K562 (cell line): ENCODE results near the gene STX3. TPM values are rescaled to one million over a fixed set of nuclear protein-coding genes. Genes with fewer than 3 reads are reported as not detected.

Experiments used
- ADNP ChIP-seq: fragments of 200-800 bp; sonication (Bioruptor generic); IDR thresholded peaks from 2 replicates; pipeline ENCODE4 v1.6.1; 2016; ENCODE audit warnings: missing genetic modification characterization, missing compliant biosample characterization
- BCL6 ChIP-seq: fragments of 250-450 bp; sonication (Bioruptor Pico); IDR thresholded peaks from 2 replicates; pipeline ENCODE4 v1.4.0; 2020
- BHLHE40 ChIP-seq: IDR thresholded peaks from 2 replicates; pipeline ENCODE4 v1.6.1; 2011; ENCODE audit warnings: low read length, improper control_type of control experiment
- CAMTA2 ChIP-seq: fragments of 250-450 bp; sonication (Bioruptor Pico); conservative IDR thresholded peaks from 2 replicates; pipeline ENCODE4 v1.5.1; 2022
- CBX2 ChIP-seq: fragments of 200-600 bp; sonication (generic); IDR thresholded peaks from one replicate; pipeline ENCODE4 v1.6.1; 2012; ENCODE audit warnings: mild to moderate bottlenecking, low read length, inconsistent platforms; ENCODE audit not compliant: insufficient read depth, poor library complexity, severe bottlenecking
- CREM ChIP-seq: IDR thresholded peaks from 2 replicates; pipeline ENCODE4 v1.6.1; 2014; ENCODE audit warnings: antibody characterized with exemption, low read depth
- DDX20 ChIP-seq: fragments of 450-650 bp; IDR thresholded peaks from 2 replicates; pipeline ENCODE4 v1.6.1; 2016; ENCODE audit warnings: missing genetic modification characterization, low read depth, mild to moderate bottlenecking, missing compliant biosample characterization, moderate library complexity
- FOXM1 ChIP-seq, 2 experiments: fragments of 450-650 bp in 1 of 2; sonication (generic) in 1 of 2; formaldehyde crosslinking in 1 of 2; IDR thresholded peaks; 2 replicates each; pipeline versions ENCODE4 v1.6.1 to v1.9.0; 2017 to 2022; ENCODE audit warnings: low read depth in 2 of 2, mild to moderate bottlenecking in 2 of 2, missing genetic modification reagents in 1 of 2, moderate library complexity in 1 of 2
- NR2C2 ChIP-seq, 2 experiments: fragments of 200-800 bp in 1 of 2; sonication (Bioruptor generic) in 1 of 2; sonication (generic) in 1 of 2; formaldehyde crosslinking in 1 of 2; IDR thresholded peaks; 2 replicates each; pipeline versions ENCODE4 v1.6.1 to v1.8.0; 2016 to 2022; ENCODE audit warnings: mild to moderate bottlenecking in 1 of 2, missing compliant biosample characterization in 1 of 2, missing genetic modification characterization in 1 of 2, missing genetic modification reagents in 1 of 2
- SMARCC2 ChIP-seq: fragments of 450-650 bp; IDR thresholded peaks from 2 replicates; pipeline ENCODE4 v1.6.1; 2017; ENCODE audit warnings: antibody characterized with exemption, moderate library complexity, mild to moderate bottlenecking, low read depth
- VEZF1 ChIP-seq: fragments of 200-800 bp; sonication (Bioruptor generic); IDR thresholded peaks from 2 replicates; pipeline ENCODE4 v1.6.1; 2017; ENCODE audit warnings: missing genetic modification characterization, missing compliant biosample characterization
- ZNF184 ChIP-seq: sonication (generic); formaldehyde crosslinking; IDR thresholded peaks from 2 replicates; pipeline ENCODE4 v1.5.0; 2020; ENCODE audit warnings: missing genetic modification reagents
- ZNF253 ChIP-seq: fragments of 250-450 bp; sonication (Bioruptor Pico); conservative IDR thresholded peaks from 2 replicates; pipeline ENCODE4 v1.6.1; 2021; ENCODE audit warnings: mild to moderate bottlenecking
- ZZZ3 ChIP-seq: fragments of 450-650 bp; IDR thresholded peaks from 2 replicates; pipeline ENCODE4 v1.6.1; 2016; ENCODE audit warnings: antibody characterized with exemption, mild to moderate bottlenecking, moderate library complexity
- polyA plus RNA-seq, 8 experiments: library from polyadenylated mRNA; depleted of rRNA in 4 of 8; stranded (reverse) in 5 of 8; unstranded in 3 of 8; fragments of >200 nt; fragmentation: Nextera tagmentation in 2 of 8; fragmentation: Illumina TruSeq in 1 of 8; extraction: Ambion mirVana in 2 of 8; extraction: Trizol in 1 of 8; gene quantifications; 2 replicates each; pipeline versions ENCODE4 v1.2.1 to v1.2.3, GENCODE V29; 2011 to 2014; ENCODE audit warnings: inconsistent platforms in 1 of 8, missing spikeins in 1 of 8
- total RNA-seq, 7 experiments: library from RNA; depleted of rRNA in 6 of 7; stranded (reverse); fragments of >200 nt in 6 of 7; fragmentation: Illumina TruSeq in 2 of 7; extraction: Trizol in 2 of 7; gene quantifications; 2 replicates each; pipeline versions ENCODE4 v1.2.1 to v1.2.3, GENCODE V29; 2011 to 2021; ENCODE audit warnings: low replicate concordance in 1 of 7
- TF ChIP-seq, protein P1 (sequence below): fragments of 450-650 bp; formaldehyde crosslinking; IDR thresholded peaks from 2 replicates; pipeline ENCODE4 v1.4.0; 2020; ENCODE audit warnings: mild to moderate bottlenecking, mixed read lengths
- TF ChIP-seq, protein P2 (sequence below): fragments of 450-650 bp; IDR thresholded peaks from 2 replicates; pipeline ENCODE4 v1.6.1; 2018; ENCODE audit not compliant: partially characterized antibody
- TF ChIP-seq, protein P3 (sequence below), 3 experiments: IDR thresholded peaks in 2 of 3; conservative IDR thresholded peaks in 1 of 3; 2 replicates each; pipeline ENCODE4 v1.5.1; 2011 to 2012; ENCODE audit warnings: low read length in 3 of 3, mild to moderate bottlenecking in 3 of 3, control low read depth in 2 of 3, improper control_type of control experiment in 1 of 3, inconsistent platforms in 1 of 3, low read depth in 1 of 3, mixed read lengths in 1 of 3, moderate library complexity in 1 of 3; ENCODE audit not compliant: insufficient read depth in 2 of 3

The STX3 gene
- total and polyA plus RNA-seq, 9 of the 15 experiments (the other 6 are each of a cell fraction or from before 2014, with no cell fraction given): 12.0 to 91.6 (median 48.7) TPM

- TF ChIP-seq, protein P1, sequence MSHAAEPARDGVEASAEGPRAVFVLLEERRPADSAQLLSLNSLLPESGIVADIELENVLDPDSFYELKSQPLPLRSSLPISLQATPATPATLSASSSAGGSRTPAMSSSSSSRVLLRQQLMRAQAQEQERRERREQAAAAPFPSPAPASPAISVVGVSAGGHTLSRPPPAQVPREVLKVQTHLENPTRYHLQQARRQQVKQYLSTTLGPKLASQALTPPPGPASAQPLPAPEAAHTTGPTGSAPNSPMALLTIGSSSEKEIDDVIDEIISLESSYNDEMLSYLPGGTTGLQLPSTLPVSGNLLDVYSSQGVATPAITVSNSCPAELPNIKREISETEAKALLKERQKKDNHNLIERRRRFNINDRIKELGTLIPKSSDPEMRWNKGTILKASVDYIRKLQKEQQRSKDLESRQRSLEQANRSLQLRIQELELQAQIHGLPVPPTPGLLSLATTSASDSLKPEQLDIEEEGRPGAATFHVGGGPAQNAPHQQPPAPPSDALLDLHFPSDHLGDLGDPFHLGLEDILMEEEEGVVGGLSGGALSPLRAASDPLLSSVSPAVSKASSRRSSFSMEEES (CRISPR knock-in tag): no peak
- TF ChIP-seq, protein P2, sequence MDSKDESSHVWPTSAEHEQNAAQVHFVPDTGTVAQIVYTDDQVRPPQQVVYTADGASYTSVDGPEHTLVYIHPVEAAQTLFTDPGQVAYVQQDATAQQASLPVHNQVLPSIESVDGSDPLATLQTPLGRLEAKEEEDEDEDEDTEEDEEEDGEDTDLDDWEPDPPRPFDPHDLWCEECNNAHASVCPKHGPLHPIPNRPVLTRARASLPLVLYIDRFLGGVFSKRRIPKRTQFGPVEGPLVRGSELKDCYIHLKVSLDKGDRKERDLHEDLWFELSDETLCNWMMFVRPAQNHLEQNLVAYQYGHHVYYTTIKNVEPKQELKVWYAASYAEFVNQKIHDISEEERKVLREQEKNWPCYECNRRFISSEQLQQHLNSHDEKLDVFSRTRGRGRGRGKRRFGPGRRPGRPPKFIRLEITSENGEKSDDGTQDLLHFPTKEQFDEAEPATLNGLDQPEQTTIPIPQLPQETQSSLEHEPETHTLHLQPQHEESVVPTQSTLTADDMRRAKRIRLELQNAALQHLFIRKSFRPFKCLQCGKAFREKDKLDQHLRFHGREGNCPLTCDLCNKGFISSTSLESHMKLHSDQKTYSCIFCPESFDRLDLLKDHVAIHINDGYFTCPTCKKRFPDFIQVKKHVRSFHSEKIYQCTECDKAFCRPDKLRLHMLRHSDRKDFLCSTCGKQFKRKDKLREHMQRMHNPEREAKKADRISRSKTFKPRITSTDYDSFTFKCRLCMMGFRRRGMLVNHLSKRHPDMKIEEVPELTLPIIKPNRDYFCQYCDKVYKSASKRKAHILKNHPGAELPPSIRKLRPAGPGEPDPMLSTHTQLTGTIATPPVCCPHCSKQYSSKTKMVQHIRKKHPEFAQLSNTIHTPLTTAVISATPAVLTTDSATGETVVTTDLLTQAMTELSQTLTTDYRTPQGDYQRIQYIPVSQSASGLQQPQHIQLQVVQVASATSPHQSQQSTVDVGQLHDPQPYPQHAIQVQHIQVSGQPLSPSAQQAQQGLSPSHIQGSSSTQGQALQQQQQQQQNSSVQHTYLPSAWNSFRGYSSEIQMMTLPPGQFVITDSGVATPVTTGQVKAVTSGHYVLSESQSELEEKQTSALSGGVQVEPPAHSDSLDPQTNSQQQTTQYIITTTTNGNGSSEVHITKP: no peak
- peak; percentile 45; the same call in 1 of the 2 replicates for TF ChIP-seq ADNP
- TF ChIP-seq CAMTA2 (CRISPR knock-in tag): no peak
- no peak for TF ChIP-seq CBX2
- TF ChIP-seq VEZF1 (CRISPR knock-in tag): peak; percentile 93
- TF ChIP-seq DDX20: no peak
- TF ChIP-seq, protein P3, sequence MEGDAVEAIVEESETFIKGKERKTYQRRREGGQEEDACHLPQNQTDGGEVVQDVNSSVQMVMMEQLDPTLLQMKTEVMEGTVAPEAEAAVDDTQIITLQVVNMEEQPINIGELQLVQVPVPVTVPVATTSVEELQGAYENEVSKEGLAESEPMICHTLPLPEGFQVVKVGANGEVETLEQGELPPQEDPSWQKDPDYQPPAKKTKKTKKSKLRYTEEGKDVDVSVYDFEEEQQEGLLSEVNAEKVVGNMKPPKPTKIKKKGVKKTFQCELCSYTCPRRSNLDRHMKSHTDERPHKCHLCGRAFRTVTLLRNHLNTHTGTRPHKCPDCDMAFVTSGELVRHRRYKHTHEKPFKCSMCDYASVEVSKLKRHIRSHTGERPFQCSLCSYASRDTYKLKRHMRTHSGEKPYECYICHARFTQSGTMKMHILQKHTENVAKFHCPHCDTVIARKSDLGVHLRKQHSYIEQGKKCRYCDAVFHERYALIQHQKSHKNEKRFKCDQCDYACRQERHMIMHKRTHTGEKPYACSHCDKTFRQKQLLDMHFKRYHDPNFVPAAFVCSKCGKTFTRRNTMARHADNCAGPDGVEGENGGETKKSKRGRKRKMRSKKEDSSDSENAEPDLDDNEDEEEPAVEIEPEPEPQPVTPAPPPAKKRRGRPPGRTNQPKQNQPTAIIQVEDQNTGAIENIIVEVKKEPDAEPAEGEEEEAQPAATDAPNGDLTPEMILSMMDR (IDR thresholded peaks at IDR 0.05 in 2 of 3, conservative IDR thresholded peaks at IDR 0.05 in 1 of 3; ENCODE audit: insufficient read depth in 2 of 3, low read depth in 1 of 3, low read length in 3 of 3): peak in 2 of 3 experiments; percentile 19 to 39; a peak in 3 of 6 replicates
- TF ChIP-seq ZNF253 (CRISPR knock-in tag): no peak
- no peak for TF ChIP-seq ZNF184 (CRISPR knock-in tag)
- peak; percentile 74 for TF ChIP-seq BHLHE40
- no peak for TF ChIP-seq NR2C2 (CRISPR knock-in tag; IDR thresholded peaks at IDR 0.05)
- peak; percentile 78 for TF ChIP-seq NR2C2 (tag; IDR thresholded peaks at IDR 0.05)
- no peak; the same call in 1 of the 2 replicates for TF ChIP-seq SMARCC2
- TF ChIP-seq BCL6 (CRISPR knock-in tag): no peak
- no peak for TF ChIP-seq CREM
- no peak for TF ChIP-seq ZZZ3
- no peak for TF ChIP-seq FOXM1 (IDR thresholded peaks at IDR 0.05; ENCODE audit: low read depth)
- no peak for TF ChIP-seq FOXM1 (CRISPR knock-in tag; IDR thresholded peaks at IDR 0.05; ENCODE audit: low read depth)
Observed at GRCh38 chr11:59755701-59756557, 753 bp downstream of the STX3 start (continued).
